Measurements from ENCODE around the gene MAG.

Gene MAG

GRCh38 chr19:35348911-35349611 lies 57.1 kb downstream of the MAG start:
- H3K36me3 ChIP-seq: no peaks in the 10 kb centered on the region
- TF ChIP-seq CTCF (IDR thresholded peaks at IDR 0.05): no peak
- H3K4me3 ChIP-seq: no peak overlapping the region
- no peak overlapping the region for H3K27ac ChIP-seq
- DNase-seq: peak in 1 of 2 donors; percentile 40
- intact Hi-C loops (cut with DNase I; ENCODE audit: low total_unique reads): no loop called here
- H3K4me1 ChIP-seq: no peaks in the 10 kb centered on the region
- H3K27me3 ChIP-seq: peaks cover 0 to 42% of the 10 kb centered on the region in 2 donors
- H3K9me3 ChIP-seq: no peaks in the 10 kb centered on the region

DNA sequence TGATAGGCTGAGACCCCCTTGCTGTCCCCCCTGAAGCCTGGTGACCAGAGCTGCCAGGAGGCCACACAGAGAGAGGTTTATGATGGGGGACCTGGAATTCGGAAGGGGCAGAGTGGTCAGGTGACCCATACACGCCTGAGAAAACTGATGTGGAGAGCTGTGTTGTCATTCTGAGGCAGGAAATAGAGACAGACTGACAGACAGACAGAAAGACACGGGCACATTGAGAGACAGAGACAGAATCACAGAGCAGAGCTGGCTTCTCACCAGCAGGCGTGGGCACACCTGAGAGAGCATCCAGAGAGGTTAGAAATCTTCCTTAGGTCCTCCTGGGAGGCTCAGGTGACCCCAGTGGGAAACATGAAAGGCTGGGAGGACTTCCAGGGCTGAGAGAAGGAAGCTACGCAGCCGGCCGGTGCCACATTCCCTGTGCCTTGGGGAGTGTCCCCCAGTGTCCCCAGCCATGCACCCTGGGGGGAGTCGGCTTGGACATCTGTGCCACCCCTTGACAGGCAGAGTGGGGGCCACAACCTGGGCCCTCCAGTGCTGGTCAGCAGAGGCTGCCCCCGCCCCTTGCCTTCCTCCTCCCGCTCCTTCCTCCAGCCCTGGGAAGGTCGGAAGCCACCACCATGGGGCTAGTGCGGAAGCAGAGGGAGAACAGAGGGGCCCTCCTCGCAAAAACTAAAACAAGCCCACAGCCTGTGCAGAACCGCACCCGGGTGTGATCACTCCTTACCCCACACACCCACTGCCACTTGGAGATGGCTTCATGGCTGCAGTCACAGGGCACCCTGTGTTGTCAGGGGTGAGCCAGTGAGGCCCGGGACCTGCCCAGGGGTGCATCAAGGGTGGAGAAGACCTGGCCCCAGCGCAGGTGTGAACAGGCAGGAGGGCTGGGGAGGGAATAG lies 57.9 kb downstream of the MAG start:
- H3K9me3 ChIP-seq: no peaks in the 10 kb centered on the region
- TF ChIP-seq CTCF (IDR thresholded peaks at IDR 0.05): no peak
- intact Hi-C loops (cut with DNase I; ENCODE audit: low total_unique reads): no loop called here
- DNase-seq: peak in 1 of 2 donors; percentile 61
- H3K4me3 ChIP-seq: no peak overlapping the region
- no peaks in the 10 kb centered on the region for H3K4me1 ChIP-seq
- H3K36me3 ChIP-seq: no peaks in the 10 kb centered on the region
- peaks cover 0 to 42% of the 10 kb centered on the region in 2 donors for H3K27me3 ChIP-seq
- no peak overlapping the region for H3K27ac ChIP-seq

DNA sequence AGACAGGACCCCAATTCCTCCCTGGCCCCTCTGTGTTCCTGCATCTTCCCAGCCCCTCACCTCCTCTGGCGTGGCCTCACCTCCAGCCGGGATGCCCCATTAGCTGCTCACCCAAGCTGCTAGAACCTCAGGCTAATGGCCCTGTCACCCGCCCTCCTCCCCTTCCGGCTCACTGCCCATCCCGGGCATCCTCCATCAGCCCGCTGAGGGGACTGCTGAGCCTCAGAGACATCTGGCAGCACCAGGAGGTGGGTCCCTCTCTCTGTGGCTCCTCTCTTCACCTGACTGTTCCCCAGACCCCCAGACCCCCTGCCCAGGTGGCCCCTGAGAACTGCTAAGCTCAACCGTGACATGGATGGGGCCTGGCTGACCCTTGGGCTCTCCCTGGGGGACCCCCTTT lies 58.6 kb downstream of the MAG start:
- no peaks in the 10 kb centered on the region for H3K36me3 ChIP-seq
- H3K4me3 ChIP-seq: no peak overlapping the region
- peak in 1 of 2 donors; percentile 41 for DNase-seq
- no peaks in the 10 kb centered on the region for H3K4me1 ChIP-seq
- H3K9me3 ChIP-seq: no peaks in the 10 kb centered on the region
- H3K27me3 ChIP-seq: peaks cover 0 to 46% of the 10 kb centered on the region in 2 donors
- H3K27ac ChIP-seq: no peak overlapping the region
- TF ChIP-seq CTCF (IDR thresholded peaks at IDR 0.05): no peak
- intact Hi-C loops (cut with DNase I; ENCODE audit: low total_unique reads): no loop called here

DNA sequence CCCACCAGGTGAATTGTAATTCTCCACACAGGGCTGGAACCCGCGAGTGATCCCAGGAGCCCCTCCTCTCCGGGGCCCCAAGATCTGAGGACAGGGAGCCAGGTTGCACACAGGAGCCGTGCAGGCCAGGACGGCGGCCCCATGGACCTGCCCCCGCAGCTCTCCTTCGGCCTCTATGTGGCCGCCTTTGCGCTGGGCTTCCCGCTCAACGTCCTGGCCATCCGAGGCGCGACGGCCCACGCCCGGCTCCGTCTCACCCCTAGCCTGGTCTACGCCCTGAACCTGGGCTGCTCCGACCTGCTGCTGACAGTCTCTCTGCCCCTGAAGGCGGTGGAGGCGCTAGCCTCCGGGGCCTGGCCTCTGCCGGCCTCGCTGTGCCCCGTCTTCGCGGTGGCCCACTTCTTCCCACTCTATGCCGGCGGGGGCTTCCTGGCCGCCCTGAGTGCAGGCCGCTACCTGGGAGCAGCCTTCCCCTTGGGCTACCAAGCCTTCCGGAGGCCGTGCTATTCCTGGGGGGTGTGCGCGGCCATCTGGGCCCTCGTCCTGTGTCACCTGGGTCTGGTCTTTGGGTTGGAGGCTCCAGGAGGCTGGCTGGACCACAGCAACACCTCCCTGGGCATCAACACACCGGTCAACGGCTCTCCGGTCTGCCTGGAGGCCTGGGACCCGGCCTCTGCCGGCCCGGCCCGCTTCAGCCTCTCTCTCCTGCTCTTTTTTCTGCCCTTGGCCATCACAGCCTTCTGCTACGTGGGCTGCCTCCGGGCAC lies 59.6 kb downstream of the MAG start:
- no peaks in the 10 kb centered on the region for H3K9me3 ChIP-seq
- no peak for DNase-seq
- no peak for TF ChIP-seq CTCF (IDR thresholded peaks at IDR 0.05)
- no peak overlapping the region for H3K4me3 ChIP-seq
- peaks cover 0 to 49% of the 10 kb centered on the region in 2 donors for H3K27me3 ChIP-seq
- H3K27ac ChIP-seq: no peak overlapping the region
- H3K36me3 ChIP-seq: no peaks in the 10 kb centered on the region
- no peaks in the 10 kb centered on the region for H3K4me1 ChIP-seq
- intact Hi-C loops (cut with DNase I; ENCODE audit: low total_unique reads): no loop called here

- TF ChIP-seq CTCF (IDR thresholded peaks at IDR 0.05): no peak
- no peak for DNase-seq
- H3K36me3 ChIP-seq: no peaks in the 10 kb centered on the region
- H3K4me3 ChIP-seq: no peak overlapping the region
- no peaks in the 10 kb centered on the region for H3K9me3 ChIP-seq
- peaks cover 0 to 49% of the 10 kb centered on the region in 2 donors for H3K27me3 ChIP-seq
- no peaks in the 10 kb centered on the region for H3K4me1 ChIP-seq
- intact Hi-C loops (cut with DNase I; ENCODE audit: low total_unique reads): no loop called here
- H3K27ac ChIP-seq: no peak overlapping the region
These were observed 60.2 kb downstream of the MAG start for GRCh38 chr19:35352177-35352447.
